Natural killer cell (primary cell): ENCODE data around the gene ASTN2. TPM values are rescaled to one million over a fixed set of nuclear protein-coding genes. Genes with fewer than 3 reads are reported as not detected.

Source experiments
- ATAC-seq, 3 donors: fragments of 150-1000 bp in 2 of 3; fragments of 200-7000 bp in 1 of 3; cut with Tn5 transposase; 1 replicate in 1 of 3; 2 replicates in 2 of 3; pipeline ENCODE4 v1.10.0; 2021; ENCODE audit warnings: mild to moderate bottlenecking in 2 of 3, moderate library complexity in 2 of 3
- DNase-seq, 2 donors: peaks; one replicate each; pipeline versions ENCODE4 v3.0.0 to v3.0.0-alpha.2; 2013 to 2021; ENCODE audit warnings: mixed read lengths in 1 of 2
- H3K27ac ChIP-seq: one replicate; pipeline ENCODE4 v1.5.1; 2013; ENCODE audit warnings: mild to moderate bottlenecking, low read length
- H3K27me3 ChIP-seq: one replicate; pipeline ENCODE4 v1.6.1; 2013; ENCODE audit warnings: low read length; ENCODE audit not compliant: control insufficient read depth, insufficient read depth
- H3K36me3 ChIP-seq: one replicate; pipeline ENCODE4 v1.6.1; 2013; ENCODE audit warnings: low read length; ENCODE audit not compliant: control insufficient read depth, insufficient read depth
- H3K4me1 ChIP-seq: one replicate; pipeline ENCODE4 v1.6.1; 2013; ENCODE audit warnings: low read length; ENCODE audit not compliant: control insufficient read depth, insufficient read depth
- H3K4me3 ChIP-seq: one replicate; pipeline ENCODE4 v1.5.1; 2013; ENCODE audit warnings: low read length
- H3K9me3 ChIP-seq: one replicate; pipeline ENCODE4 v1.6.1; 2013; ENCODE audit warnings: low read length; ENCODE audit not compliant: control insufficient read depth, insufficient read depth
- H3K27ac Mint-ChIP-seq, 2 donors: one replicate each; pipeline ENCODE4 v1.8.0; 2022; ENCODE audit warnings: mild to moderate bottlenecking in 2 of 2, mixed read lengths in 2 of 2, moderate library complexity in 1 of 2
- H3K27me3 Mint-ChIP-seq, 2 donors: one replicate each; pipeline ENCODE4 v1.8.0; 2022; ENCODE audit warnings: low read depth in 2 of 2, mixed read lengths in 2 of 2
- H3K36me3 Mint-ChIP-seq: one replicate; pipeline ENCODE4 v1.8.0; 2022; ENCODE audit warnings: mixed read lengths
- H3K4me1 Mint-ChIP-seq, 2 donors: one replicate each; pipeline ENCODE4 v1.8.0; 2022; ENCODE audit warnings: mixed read lengths in 2 of 2
- H3K4me3 Mint-ChIP-seq: one replicate; pipeline ENCODE4 v1.8.0; 2022; ENCODE audit warnings: mild to moderate bottlenecking, moderate library complexity, mixed read lengths
- H3K9me3 Mint-ChIP-seq, 2 donors: one replicate each; pipeline ENCODE4 v1.8.0; 2022; ENCODE audit warnings: mixed read lengths in 2 of 2
- CTCF ChIP-seq: fragments of 200-600 bp; IDR thresholded peaks from one replicate; pipeline ENCODE4 v1.8.0; 2022; ENCODE audit warnings: antibody characterized with exemption
- WGBS: methylation state at CpG from one replicate; pipeline ENCODE4 v1.1.7; 2013; ENCODE audit warnings: missing lambda C conversion rate; ENCODE audit not compliant: insufficient coverage; 5-methylcytosine and 5-hydroxymethylcytosine counted together
- intact Hi-C: fragments of 100-400 bp; cut with micrococcal nuclease; formaldehyde crosslinking; loops from one replicate; pipeline ENCODE4 v1.14.2; 2022
- total RNA-seq, 4 donors: library from RNA; stranded (reverse); fragments of 120-200 nt in 1 of 4; gene quantifications; one replicate each; pipeline versions ENCODE4 v1.2.3 to v1.2.4, GENCODE V29; 2013 to 2022

ASTN2 gene
- total RNA-seq, 3 donors from 2014 or later (not counting 1 experiment from before 2014, with no cell fraction given), result 3.0 to 3.5 (median 3.2) TPM

GRCh38 chr9:117253261-117253660, 161.6 kb downstream of the ASTN2 start:
- DNase-seq (no peak), ATAC-seq (no peak)
- no peak for TF ChIP-seq CTCF
- no peaks in the 10 kb centered on the region for H3K27me3 ChIP-seq
- Mint-ChIP-seq H3K27me3 (peaks cover 0 to 4% of the 10 kb centered on the region in 2 donors), H3K36me3 (no peaks in the 10 kb centered on the region), H3K4me3 (no peak overlapping the region), H3K9me3 (peaks cover 6 to 9% of the 10 kb centered on the region in 2 donors), H3K27ac (no peak overlapping the region), H3K4me1 (no peaks in the 10 kb centered on the region)
- H3K36me3 ChIP-seq, result no peaks in the 10 kb centered on the region
- WGBS, result 50% methylated on average over 2 of the region's 2 CpGs
- no peaks in the 10 kb centered on the region for H3K9me3 ChIP-seq
- H3K27ac ChIP-seq, result no peak overlapping the region
- no peaks in the 10 kb centered on the region for H3K4me1 ChIP-seq
- intact Hi-C loops, result no loop called here
- H3K4me3 ChIP-seq, result no peak overlapping the region

- DNase-seq, result no peak
- peaks cover 0 to 5% of the 10 kb centered on the region in 2 donors for H3K27me3 Mint-ChIP-seq
- WGBS, result 76% methylated on average over 3 of the region's 3 CpGs
- Histone ChIP-seq H3K4me3 (no peak overlapping the region), H3K9me3 (no peaks in the 10 kb centered on the region), H3K36me3 (no peaks in the 10 kb centered on the region), H3K27me3 (no peaks in the 10 kb centered on the region), H3K4me1 (no peaks in the 10 kb centered on the region), H3K27ac (no peak overlapping the region)
- no peaks in the 10 kb centered on the region for H3K36me3 Mint-ChIP-seq
- H3K9me3 Mint-ChIP-seq, result peaks cover 6 to 11% of the 10 kb centered on the region in 2 donors
- no peak overlapping the region for H3K27ac Mint-ChIP-seq
- no peak for TF ChIP-seq CTCF
- no peak overlapping the region for H3K4me3 Mint-ChIP-seq
- H3K4me1 Mint-ChIP-seq, result no peaks in the 10 kb centered on the region
- no peak for ATAC-seq
- intact Hi-C loops, result no loop called here
Measured at GRCh38 chr9:117250610-117251215, 164.1 kb downstream of the ASTN2 start.

- DNase-seq, result no peak
- H3K27me3 Mint-ChIP-seq, result peaks cover 0 to 3% of the 10 kb centered on the region in 2 donors
- no peaks in the 10 kb centered on the region for H3K27me3 ChIP-seq
- no peak overlapping the region for H3K27ac Mint-ChIP-seq
- H3K4me3 ChIP-seq, result no peak overlapping the region
- H3K4me1 ChIP-seq, result no peaks in the 10 kb centered on the region
- TF ChIP-seq CTCF, result no peak
- H3K36me3 Mint-ChIP-seq, result no peaks in the 10 kb centered on the region
- H3K4me3 Mint-ChIP-seq, result no peak overlapping the region
- intact Hi-C loops, result no loop called here
- H3K36me3 ChIP-seq, result no peaks in the 10 kb centered on the region
- H3K4me1 Mint-ChIP-seq, result no peaks in the 10 kb centered on the region
- H3K9me3 Mint-ChIP-seq, result peaks cover 3 to 11% of the 10 kb centered on the region in 2 donors
- no peak overlapping the region for H3K27ac ChIP-seq
- H3K9me3 ChIP-seq, result no peaks in the 10 kb centered on the region
- no peak for ATAC-seq
- 74% methylated on average over 3 of the region's 3 CpGs for WGBS
Measured at GRCh38 chr9:117249799-117250198, 165.1 kb downstream of the ASTN2 start.

GRCh38 chr9:117247266-117247665, 167.6 kb downstream of the ASTN2 start:
- Histone ChIP-seq H3K27ac (no peak overlapping the region), H3K36me3 (no peaks in the 10 kb centered on the region), H3K4me3 (no peak overlapping the region), H3K4me1 (no peaks in the 10 kb centered on the region), H3K9me3 (no peaks in the 10 kb centered on the region), H3K27me3 (no peaks in the 10 kb centered on the region)
- TF ChIP-seq CTCF, result no peak
- intact Hi-C loops, result no loop called here
- Mint-ChIP-seq H3K4me3 (no peak overlapping the region), H3K36me3 (no peaks in the 10 kb centered on the region), H3K27ac (no peak overlapping the region), H3K27me3 (peaks cover 0 to 3% of the 10 kb centered on the region in 2 donors), H3K9me3 (peaks cover 3 to 11% of the 10 kb centered on the region in 2 donors), H3K4me1 (no peaks in the 10 kb centered on the region)
- WGBS, result no CpG with 5 or more reads among the region's 1 CpG
- no peak for ATAC-seq
- no peak for DNase-seq
